WI38 (cell line): ENCODE data around the gene MAD2L1.
"Not testable (repeated sequence)": the region's sequence is repeated elsewhere in the genome, so short reads cannot be mapped to it uniquely, and the experiment has no call there.

ENCODE experiments used
- H3K4me3 ChIP-seq: 2 replicates; pipeline ENCODE4 v1.5.1; 2011; ENCODE audit warnings: low read depth, mild to moderate bottlenecking, control low read depth, low read length
- TF ChIP-seq, protein P1 (sequence below): IDR thresholded peaks from 2 replicates; pipeline ENCODE4 v1.5.1; 2012; ENCODE audit warnings: low read depth, mild to moderate bottlenecking, control low read depth, low read length

Gene MAD2L1

GRCh38 chr4:120066517-120067340 lies at the start of gene MAD2L1:
Gene MAD2L1 (minus strand): TSS chr4:120066848. CDS start chr4:120066734, 114 bp downstream.
- peak within 1 kb of the TSS; percentile 81 for H3K4me3 ChIP-seq
- TF ChIP-seq, protein P1, sequence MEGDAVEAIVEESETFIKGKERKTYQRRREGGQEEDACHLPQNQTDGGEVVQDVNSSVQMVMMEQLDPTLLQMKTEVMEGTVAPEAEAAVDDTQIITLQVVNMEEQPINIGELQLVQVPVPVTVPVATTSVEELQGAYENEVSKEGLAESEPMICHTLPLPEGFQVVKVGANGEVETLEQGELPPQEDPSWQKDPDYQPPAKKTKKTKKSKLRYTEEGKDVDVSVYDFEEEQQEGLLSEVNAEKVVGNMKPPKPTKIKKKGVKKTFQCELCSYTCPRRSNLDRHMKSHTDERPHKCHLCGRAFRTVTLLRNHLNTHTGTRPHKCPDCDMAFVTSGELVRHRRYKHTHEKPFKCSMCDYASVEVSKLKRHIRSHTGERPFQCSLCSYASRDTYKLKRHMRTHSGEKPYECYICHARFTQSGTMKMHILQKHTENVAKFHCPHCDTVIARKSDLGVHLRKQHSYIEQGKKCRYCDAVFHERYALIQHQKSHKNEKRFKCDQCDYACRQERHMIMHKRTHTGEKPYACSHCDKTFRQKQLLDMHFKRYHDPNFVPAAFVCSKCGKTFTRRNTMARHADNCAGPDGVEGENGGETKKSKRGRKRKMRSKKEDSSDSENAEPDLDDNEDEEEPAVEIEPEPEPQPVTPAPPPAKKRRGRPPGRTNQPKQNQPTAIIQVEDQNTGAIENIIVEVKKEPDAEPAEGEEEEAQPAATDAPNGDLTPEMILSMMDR, result no peak

GRCh38 chr4:120111745-120112144 lies 45.1 kb upstream of the MAD2L1 start:
- TF ChIP-seq, protein P1, result no peak
- no peak overlapping the region for H3K4me3 ChIP-seq

DNA sequence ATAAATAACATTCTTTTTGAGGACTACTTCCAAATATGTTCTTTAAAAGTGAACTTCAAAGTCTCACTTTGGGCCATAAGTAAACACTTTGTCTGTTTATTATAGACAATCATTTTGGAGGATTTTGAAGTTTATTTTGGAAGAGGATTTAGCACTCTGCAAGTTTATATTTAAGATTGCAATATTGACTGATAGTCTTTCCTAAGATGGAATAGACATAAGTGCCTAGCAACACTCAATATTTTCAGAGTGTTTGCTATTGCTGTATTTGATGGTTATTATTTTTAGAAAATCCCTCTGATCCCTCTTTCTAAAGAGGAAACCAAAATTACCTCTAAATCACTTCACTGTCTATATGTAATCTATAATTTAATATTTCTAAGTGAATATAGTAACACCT lies 42.8 kb upstream of the MAD2L1 start:
- TF ChIP-seq, protein P1, result no peak
- H3K4me3 ChIP-seq, result no peak overlapping the region

DNA sequence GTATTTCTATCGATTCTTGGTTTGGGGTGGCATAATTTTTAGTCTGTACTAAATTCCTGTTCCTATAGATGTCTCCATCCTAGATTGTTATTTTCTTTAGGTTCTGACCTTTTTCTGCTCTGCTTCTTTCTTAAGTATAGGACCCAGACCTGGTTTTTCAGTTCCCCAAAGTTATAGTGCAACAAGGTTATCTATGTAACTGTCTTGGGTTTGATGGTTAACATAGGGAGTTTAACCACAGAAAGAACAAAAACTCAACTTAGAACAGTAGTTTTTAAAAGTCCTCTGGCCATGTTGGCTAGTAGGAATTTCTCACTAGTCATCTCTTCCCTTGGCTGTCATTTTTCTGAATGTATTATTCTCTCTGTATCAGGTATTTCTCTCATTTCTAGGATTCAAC lies 38.8 kb upstream of the MAD2L1 start:
- no peak overlapping the region for H3K4me3 ChIP-seq
- TF ChIP-seq, protein P1, result no peak

DNA sequence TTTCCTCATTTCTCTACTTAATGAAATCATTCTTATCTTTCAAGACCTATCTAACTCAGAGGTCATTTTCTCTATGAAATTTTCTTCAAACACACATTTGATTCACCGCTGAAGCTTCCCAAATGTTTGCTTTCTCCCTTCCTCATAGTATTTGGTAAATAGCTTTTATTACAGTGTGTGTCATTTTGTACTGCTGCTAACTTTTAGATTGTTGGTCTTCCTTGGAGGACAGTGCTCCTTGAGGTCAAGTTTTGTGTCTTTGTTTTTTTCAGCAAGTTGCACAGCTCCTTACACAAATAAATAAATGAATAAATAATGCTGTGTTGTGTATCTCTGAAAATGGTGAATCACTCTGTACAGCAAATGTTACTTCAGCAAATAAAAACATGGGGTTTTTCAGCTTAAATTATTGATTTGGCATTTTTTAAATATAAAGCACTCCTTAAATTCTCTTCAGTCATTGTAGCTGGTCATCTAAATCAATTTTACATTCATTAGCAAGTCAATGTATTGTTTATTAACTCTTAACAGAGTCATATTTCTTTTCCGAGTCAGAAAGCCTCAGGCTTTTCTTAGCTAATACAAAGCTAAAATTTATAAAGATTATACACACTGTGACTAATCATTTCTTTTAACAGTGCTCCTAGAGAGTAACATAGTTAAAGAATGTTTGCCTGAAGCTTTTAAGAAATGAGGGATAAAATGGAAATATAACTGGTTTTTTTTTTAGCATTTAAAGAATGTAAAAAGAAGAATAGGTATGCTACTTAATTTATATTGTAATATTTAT lies 30.1 kb upstream of the MAD2L1 start:
- TF ChIP-seq, protein P1, result no peak
- H3K4me3 ChIP-seq, result no peak overlapping the region

DNA sequence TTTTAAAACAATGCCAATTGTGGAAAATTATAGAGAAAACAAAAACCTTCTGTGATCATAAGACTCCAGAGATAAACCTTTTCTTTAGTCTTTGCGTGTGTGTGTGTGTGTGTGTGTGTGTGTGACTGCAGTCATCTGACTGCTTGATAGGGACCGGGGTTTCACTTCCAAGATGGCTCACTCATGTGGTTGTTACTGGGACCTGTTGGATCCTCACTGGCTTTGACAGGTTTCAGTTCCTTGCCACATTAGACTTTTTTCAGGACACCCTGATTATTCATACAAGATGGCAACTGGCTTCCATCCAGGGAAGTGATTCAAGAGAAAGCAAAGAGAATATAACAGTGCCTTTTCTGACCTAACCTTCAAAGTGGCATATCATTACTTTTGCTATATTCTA lies 21.9 kb upstream of the MAD2L1 start:
- H3K4me3 ChIP-seq, result no peak overlapping the region
- TF ChIP-seq, protein P1, result no peak

DNA sequence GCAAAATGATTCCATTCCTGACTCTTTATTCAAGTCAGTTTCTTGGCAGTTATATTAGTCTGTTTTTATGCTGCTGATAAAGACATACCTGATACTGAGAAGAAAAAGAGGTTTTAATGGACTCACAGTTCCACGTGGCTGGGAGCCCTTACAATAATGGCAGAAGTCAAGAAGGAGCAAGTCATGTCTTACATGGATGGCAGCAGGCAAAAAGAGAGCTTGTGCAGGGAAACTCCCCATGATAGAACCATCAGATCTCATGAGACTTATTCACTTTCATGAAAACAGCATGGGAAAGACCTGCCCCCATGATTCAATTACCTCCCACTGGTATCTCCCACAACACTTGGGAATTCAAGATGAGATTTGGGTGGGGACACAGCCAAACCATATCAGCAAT lies 21.4 kb upstream of the MAD2L1 start:
- H3K4me3 ChIP-seq, result not testable (repeated sequence)
